HG03354 (cell line): ENCODE measurements around the gene HMGB1.

Source experiments
- ATAC-seq: cut with Tn5 transposase; IDR thresholded peaks from one replicate; pipeline ENCODE4 v1.9.1; 2021; ENCODE audit warnings: mild to moderate bottlenecking; ENCODE audit not compliant: unreplicated experiment, poor library complexity, severe bottlenecking

The HMGB1 gene

DNA sequence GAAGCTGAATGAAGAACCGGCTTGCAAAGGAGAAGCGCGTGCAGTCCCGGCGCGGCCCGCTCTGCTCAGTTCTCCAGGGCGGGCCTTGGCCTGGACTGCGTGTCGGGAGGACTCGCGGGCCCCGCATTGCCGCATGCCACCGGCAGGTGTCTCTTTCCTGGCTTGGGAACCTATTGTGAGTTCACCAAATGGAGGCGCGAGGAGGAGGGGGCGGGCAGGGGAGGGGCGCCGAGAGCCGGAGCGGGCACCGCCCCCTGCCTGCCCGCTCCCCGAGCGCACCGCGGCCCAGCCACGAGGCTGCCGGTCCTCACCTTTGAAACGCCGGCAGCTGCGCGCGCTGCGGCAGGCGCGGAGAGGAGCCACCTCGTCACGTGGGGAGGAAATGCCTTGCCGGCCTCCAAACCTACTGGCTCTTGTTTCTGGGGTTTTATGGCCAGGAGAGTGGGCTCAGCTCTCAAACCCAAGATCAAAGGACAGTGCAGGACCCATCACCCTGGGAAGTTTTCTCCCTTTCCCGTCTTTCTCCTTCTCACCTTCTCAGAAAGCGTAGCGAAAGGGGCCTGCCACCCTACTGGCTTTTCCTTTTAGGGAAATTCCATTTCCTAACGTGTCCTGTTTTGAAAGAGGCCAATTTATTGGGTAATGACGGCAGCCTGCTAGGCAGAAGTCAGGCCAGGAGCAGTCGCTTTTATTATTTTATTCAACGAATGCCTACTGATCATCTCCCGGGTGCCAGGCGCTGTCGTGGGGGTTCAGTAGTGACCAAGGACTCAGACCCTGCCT lies 57.2 kb downstream of the HMGB1 start:
- ATAC-seq, result peak; percentile 94

DNA sequence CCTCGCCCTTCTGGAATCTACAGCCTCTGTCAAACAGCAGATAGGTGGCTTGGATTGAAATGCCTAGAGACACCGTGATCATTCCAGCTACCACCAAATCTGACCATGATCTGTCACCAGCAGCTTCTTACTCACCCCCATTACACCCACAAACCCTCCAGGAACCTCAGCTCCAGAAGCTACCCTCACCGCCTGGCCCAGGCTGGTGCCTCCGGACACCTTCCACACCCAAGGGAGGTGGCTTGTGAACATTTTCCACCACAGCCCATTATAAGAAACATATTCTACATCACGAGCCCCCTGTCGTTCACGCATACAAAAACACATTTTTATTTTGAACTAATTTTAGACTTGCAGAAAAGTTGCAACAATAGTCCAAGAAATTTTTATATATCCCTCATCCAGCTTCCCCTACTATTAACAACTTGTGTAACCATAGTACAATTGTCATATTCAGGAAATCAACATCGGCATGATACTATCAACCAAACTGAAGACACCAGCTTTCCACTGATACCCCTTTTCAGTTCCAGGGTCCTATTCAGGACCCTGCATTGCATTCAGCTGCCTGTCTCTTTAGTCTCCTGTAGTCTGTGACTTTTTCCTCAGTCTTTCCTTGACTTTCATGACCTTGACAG lies 58.8 kb downstream of the HMGB1 start:
- no peak for ATAC-seq
